K562 (cell line): ENCODE results near the gene CORO6. TPM values are rescaled to one million over a fixed set of nuclear protein-coding genes. Genes with fewer than 3 reads are reported as not detected.

Experiments
- ARID1B ChIP-seq: fragments of 450-650 bp; IDR thresholded peaks from 2 replicates; pipeline ENCODE4 v1.6.1; 2016; ENCODE audit warnings: antibody characterized with exemption, mild to moderate bottlenecking, inconsistent platforms
- CCAR2 ChIP-seq: fragments of 200-400 bp; formaldehyde crosslinking; IDR thresholded peaks from 2 replicates; pipeline ENCODE4 v1.6.1; 2017; ENCODE audit warnings: mild to moderate bottlenecking, low read depth, low read length
- CREB3L1 ChIP-seq: fragments of 450-650 bp; IDR thresholded peaks from 2 replicates; pipeline ENCODE4 v1.6.1; 2014; ENCODE audit warnings: low read depth, mild to moderate bottlenecking, moderate library complexity, borderline replicate concordance
- DACH1 ChIP-seq: fragments of 450-650 bp; IDR thresholded peaks from 2 replicates; pipeline ENCODE4 v1.6.1; 2018; ENCODE audit not compliant: partially characterized antibody
- DPF2 ChIP-seq: fragments of 450-650 bp; IDR thresholded peaks from 2 replicates; pipeline ENCODE4 v1.6.1; 2016
- EP400 ChIP-seq: fragments of 450-650 bp; IDR thresholded peaks from 2 replicates; pipeline ENCODE4 v1.6.1; 2017; ENCODE audit warnings: antibody characterized with exemption, mild to moderate bottlenecking, moderate library complexity
- GABPA ChIP-seq: fragments of 200-800 bp; sonication (Bioruptor generic); conservative IDR thresholded peaks from 2 replicates; pipeline ENCODE4 v1.6.1; 2016; ENCODE audit warnings: low read depth, missing genetic modification characterization, missing compliant biosample characterization
- JUND ChIP-seq, 2 experiments: IDR thresholded peaks; 2 replicates in 1 of 2; 3 replicates in 1 of 2; pipeline ENCODE4 v1.6.1; 2011; ENCODE audit warnings: borderline replicate concordance in 2 of 2, low read depth in 2 of 2, low read length in 2 of 2, improper control_type of control experiment in 1 of 2, missing biosample characterization in 1 of 2, missing genetic modification characterization in 1 of 2, missing genetic modification reagents in 1 of 2
- KAT2B ChIP-seq: IDR thresholded peaks from one replicate; pipeline ENCODE4 v1.6.1; 2012; ENCODE audit warnings: low read depth, mild to moderate bottlenecking, control low read depth, inconsistent platforms, low read length, moderate library complexity
- MAX ChIP-seq: sonication (generic); formaldehyde crosslinking; IDR thresholded peaks from 2 replicates; pipeline ENCODE4 v1.9.0; 2022; ENCODE audit warnings: mild to moderate bottlenecking, missing genetic modification reagents
- MEF2A ChIP-seq: IDR thresholded peaks from 2 replicates; pipeline ENCODE4 v1.6.1; 2011; ENCODE audit warnings: low read depth, mild to moderate bottlenecking, low read length, moderate library complexity; ENCODE audit not compliant: control insufficient read depth
- MEIS2 ChIP-seq: fragments of 450-650 bp; IDR thresholded peaks from 2 replicates; pipeline ENCODE4 v1.6.1; 2014; ENCODE audit warnings: mild to moderate bottlenecking; ENCODE audit not compliant: partially characterized antibody
- NBN ChIP-seq: fragments of 450-650 bp; IDR thresholded peaks from 2 replicates; pipeline ENCODE4 v1.6.1; 2016; ENCODE audit warnings: low read depth, mild to moderate bottlenecking
- SMARCA4 ChIP-seq: fragments of 450-650 bp; IDR thresholded peaks from 2 replicates; pipeline ENCODE4 v1.6.1; 2016
- polyA plus RNA-seq, 8 experiments: library from polyadenylated mRNA; depleted of rRNA in 4 of 8; stranded (reverse) in 5 of 8; unstranded in 3 of 8; fragments of >200 nt; fragmentation: Nextera tagmentation in 2 of 8; fragmentation: Illumina TruSeq in 1 of 8; extraction: Ambion mirVana in 2 of 8; extraction: Trizol in 1 of 8; gene quantifications; 2 replicates each; pipeline versions ENCODE4 v1.2.1 to v1.2.3, GENCODE V29; 2011 to 2014; ENCODE audit warnings: inconsistent platforms in 1 of 8, missing spikeins in 1 of 8
- total RNA-seq, 7 experiments: library from RNA; depleted of rRNA in 6 of 7; stranded (reverse); fragments of >200 nt in 6 of 7; fragmentation: Illumina TruSeq in 2 of 7; extraction: Trizol in 2 of 7; gene quantifications; 2 replicates each; pipeline versions ENCODE4 v1.2.1 to v1.2.3, GENCODE V29; 2011 to 2021; ENCODE audit warnings: low replicate concordance in 1 of 7
- TF ChIP-seq, protein P1 (sequence below): fragments of 250-450 bp; sonication (Bioruptor Pico); IDR thresholded peaks from 2 replicates; pipeline ENCODE4 v1.8.0; 2021; ENCODE audit warnings: mild to moderate bottlenecking, moderate library complexity
- TF ChIP-seq, protein P2 (sequence below): sonication (generic); IDR thresholded peaks from 2 replicates; pipeline ENCODE4 v1.6.1; 2016
- TF ChIP-seq, protein P3 (sequence below): fragments of 450-650 bp; IDR thresholded peaks from 2 replicates; pipeline ENCODE4 v1.6.1; 2016
- TF ChIP-seq, protein P4 (sequence below): fragments of 450-650 bp; formaldehyde crosslinking; conservative IDR thresholded peaks from 2 replicates; pipeline ENCODE4 v1.4.0; 2022; ENCODE audit warnings: mild to moderate bottlenecking, missing genetic modification characterization

The CORO6 gene
- total and polyA plus RNA-seq, 9 of the 15 experiments (the other 6 are each of a cell fraction or from before 2014, with no cell fraction given), result 0.04 to 11.9 (median 2.4) TPM

GRCh38 chr17:29664743-29665480 lies 42.2 kb upstream of the CORO6 start (continued):
- TF ChIP-seq CREB3L1, result no peak
- no peak for TF ChIP-seq KAT2B
- TF ChIP-seq, protein P1, sequence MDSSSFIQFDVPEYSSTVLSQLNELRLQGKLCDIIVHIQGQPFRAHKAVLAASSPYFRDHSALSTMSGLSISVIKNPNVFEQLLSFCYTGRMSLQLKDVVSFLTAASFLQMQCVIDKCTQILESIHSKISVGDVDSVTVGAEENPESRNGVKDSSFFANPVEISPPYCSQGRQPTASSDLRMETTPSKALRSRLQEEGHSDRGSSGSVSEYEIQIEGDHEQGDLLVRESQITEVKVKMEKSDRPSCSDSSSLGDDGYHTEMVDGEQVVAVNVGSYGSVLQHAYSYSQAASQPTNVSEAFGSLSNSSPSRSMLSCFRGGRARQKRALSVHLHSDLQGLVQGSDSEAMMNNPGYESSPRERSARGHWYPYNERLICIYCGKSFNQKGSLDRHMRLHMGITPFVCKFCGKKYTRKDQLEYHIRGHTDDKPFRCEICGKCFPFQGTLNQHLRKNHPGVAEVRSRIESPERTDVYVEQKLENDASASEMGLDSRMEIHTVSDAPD (CRISPR knock-in tag), result no peak
- TF ChIP-seq JUND (IDR thresholded peaks at IDR 0.05; ENCODE audit: borderline replicate concordance, low read depth, low read length), result peak; percentile 71; the same call in 1 of the 2 replicates
- no peak; the same call in 1 of the 3 replicates for TF ChIP-seq JUND (tag; IDR thresholded peaks at IDR 0.05; ENCODE audit: borderline replicate concordance, low read depth, low read length)
- peak; percentile 91 for TF ChIP-seq MEIS2
- TF ChIP-seq DPF2, result peak; percentile 66
- TF ChIP-seq CCAR2, result no peak
- TF ChIP-seq MAX (CRISPR knock-in tag), result no peak
- peak; percentile 49; the same call in 1 of the 2 replicates for TF ChIP-seq SMARCA4
- TF ChIP-seq, protein P2, sequence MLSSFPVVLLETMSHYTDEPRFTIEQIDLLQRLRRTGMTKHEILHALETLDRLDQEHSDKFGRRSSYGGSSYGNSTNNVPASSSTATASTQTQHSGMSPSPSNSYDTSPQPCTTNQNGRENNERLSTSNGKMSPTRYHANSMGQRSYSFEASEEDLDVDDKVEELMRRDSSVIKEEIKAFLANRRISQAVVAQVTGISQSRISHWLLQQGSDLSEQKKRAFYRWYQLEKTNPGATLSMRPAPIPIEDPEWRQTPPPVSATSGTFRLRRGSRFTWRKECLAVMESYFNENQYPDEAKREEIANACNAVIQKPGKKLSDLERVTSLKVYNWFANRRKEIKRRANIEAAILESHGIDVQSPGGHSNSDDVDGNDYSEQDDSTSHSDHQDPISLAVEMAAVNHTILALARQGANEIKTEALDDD, result 0 out of 2 replicates have a peak, but pooled peaks have one; percentile 20
- TF ChIP-seq GABPA (tag), result peak; percentile 36; the same call in 1 of the 2 replicates
- peak; percentile 55 for TF ChIP-seq ARID1B
- 0 out of 2 replicates have a peak, but pooled peaks have one; percentile 35 for TF ChIP-seq EP400
- no peak for TF ChIP-seq NBN
- peak; percentile 22; the same call in 1 of the 2 replicates for TF ChIP-seq MEF2A
- TF ChIP-seq DACH1, result no peak
- TF ChIP-seq, protein P3, sequence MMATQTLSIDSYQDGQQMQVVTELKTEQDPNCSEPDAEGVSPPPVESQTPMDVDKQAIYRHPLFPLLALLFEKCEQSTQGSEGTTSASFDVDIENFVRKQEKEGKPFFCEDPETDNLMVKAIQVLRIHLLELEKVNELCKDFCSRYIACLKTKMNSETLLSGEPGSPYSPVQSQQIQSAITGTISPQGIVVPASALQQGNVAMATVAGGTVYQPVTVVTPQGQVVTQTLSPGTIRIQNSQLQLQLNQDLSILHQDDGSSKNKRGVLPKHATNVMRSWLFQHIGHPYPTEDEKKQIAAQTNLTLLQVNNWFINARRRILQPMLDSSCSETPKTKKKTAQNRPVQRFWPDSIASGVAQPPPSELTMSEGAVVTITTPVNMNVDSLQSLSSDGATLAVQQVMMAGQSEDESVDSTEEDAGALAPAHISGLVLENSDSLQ, result peak; percentile 37
- TF ChIP-seq, protein P4, sequence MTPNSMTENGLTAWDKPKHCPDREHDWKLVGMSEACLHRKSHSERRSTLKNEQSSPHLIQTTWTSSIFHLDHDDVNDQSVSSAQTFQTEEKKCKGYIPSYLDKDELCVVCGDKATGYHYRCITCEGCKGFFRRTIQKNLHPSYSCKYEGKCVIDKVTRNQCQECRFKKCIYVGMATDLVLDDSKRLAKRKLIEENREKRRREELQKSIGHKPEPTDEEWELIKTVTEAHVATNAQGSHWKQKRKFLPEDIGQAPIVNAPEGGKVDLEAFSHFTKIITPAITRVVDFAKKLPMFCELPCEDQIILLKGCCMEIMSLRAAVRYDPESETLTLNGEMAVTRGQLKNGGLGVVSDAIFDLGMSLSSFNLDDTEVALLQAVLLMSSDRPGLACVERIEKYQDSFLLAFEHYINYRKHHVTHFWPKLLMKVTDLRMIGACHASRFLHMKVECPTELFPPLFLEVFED (CRISPR knock-in tag), result no peak
